HL-60 (cell line): ENCODE results near the gene EPSTI1.

Experiments used
- DNase-seq, 2 experiments: peaks; one replicate each; pipeline ENCODE4 v3.0.0-alpha.2; 2010 to 2020; ENCODE audit warnings: low read depth in 1 of 2, low spot score in 1 of 2
- H3K27ac ChIP-seq: fragments of 250-450 bp; sonication (Bioruptor Pico); replicated peaks from 2 replicates; pipeline ENCODE4 v1.5.1; 2020; ENCODE audit warnings: mild to moderate bottlenecking, moderate library complexity
- H3K27me3 ChIP-seq: fragments of 250-450 bp; sonication (Bioruptor Pico); 2 replicates; pipeline ENCODE4 v1.5.1; 2021; ENCODE audit warnings: mild to moderate bottlenecking, moderate library complexity; ENCODE audit not compliant: insufficient read depth, poor library complexity, severe bottlenecking
- H3K4me3 ChIP-seq: replicated peaks from 2 replicates; pipeline ENCODE4 v1.5.1; 2011; ENCODE audit warnings: mild to moderate bottlenecking, control low read depth, low read length; ENCODE audit not compliant: insufficient read depth
- GABPA ChIP-seq: IDR thresholded peaks from 2 replicates; pipeline ENCODE4 v1.6.1; 2012; ENCODE audit warnings: low read depth
- POLR2AphosphoS5 ChIP-seq: IDR thresholded peaks from 2 replicates; pipeline ENCODE4 v1.6.1; 2012; ENCODE audit warnings: low read depth
- SPI1 ChIP-seq: IDR thresholded peaks from 2 replicates; pipeline ENCODE4 v1.6.1; 2012; ENCODE audit warnings: low read depth, mild to moderate bottlenecking, borderline replicate concordance
- TF ChIP-seq, protein P1 (sequence below): IDR thresholded peaks from one replicate; pipeline ENCODE4 v1.5.1; 2011; ENCODE audit warnings: low read length, control low read depth, inconsistent platforms; ENCODE audit not compliant: insufficient read depth
- TF ChIP-seq, protein P2 (sequence below): IDR thresholded peaks from 2 replicates; pipeline ENCODE4 v1.6.1; 2012; ENCODE audit warnings: low read depth; ENCODE audit not compliant: insufficient replicate concordance

Gene EPSTI1

DNA sequence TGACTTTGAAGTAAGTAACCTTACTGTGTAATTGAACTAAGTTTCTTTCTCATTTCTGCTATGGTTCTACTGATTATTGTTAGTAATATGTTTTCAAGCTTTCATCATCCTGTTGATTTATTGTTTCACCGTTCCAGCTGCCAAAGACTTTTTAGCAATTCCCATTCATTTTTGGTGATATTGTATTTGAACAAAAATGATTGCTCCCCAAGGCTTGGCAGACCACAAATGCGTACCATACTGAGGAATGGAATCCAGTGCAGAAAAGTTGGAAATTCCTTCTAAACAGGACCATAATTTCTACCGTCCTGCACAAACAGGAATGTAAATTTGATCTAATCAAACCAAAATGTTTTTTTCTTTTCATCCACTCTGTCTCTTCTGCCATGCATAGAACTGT lies 10.7 kb downstream of the EPSTI1 start:
- no peak for DNase-seq
- Histone ChIP-seq H3K27me3 (no peaks in the 10 kb centered on the region), H3K4me3 (no peak overlapping the region), H3K27ac (no peak overlapping the region)
- TF ChIP-seq, protein P1, sequence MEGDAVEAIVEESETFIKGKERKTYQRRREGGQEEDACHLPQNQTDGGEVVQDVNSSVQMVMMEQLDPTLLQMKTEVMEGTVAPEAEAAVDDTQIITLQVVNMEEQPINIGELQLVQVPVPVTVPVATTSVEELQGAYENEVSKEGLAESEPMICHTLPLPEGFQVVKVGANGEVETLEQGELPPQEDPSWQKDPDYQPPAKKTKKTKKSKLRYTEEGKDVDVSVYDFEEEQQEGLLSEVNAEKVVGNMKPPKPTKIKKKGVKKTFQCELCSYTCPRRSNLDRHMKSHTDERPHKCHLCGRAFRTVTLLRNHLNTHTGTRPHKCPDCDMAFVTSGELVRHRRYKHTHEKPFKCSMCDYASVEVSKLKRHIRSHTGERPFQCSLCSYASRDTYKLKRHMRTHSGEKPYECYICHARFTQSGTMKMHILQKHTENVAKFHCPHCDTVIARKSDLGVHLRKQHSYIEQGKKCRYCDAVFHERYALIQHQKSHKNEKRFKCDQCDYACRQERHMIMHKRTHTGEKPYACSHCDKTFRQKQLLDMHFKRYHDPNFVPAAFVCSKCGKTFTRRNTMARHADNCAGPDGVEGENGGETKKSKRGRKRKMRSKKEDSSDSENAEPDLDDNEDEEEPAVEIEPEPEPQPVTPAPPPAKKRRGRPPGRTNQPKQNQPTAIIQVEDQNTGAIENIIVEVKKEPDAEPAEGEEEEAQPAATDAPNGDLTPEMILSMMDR = no peak
- no peak for TF ChIP-seq SPI1
- TF ChIP-seq, protein P2, sequence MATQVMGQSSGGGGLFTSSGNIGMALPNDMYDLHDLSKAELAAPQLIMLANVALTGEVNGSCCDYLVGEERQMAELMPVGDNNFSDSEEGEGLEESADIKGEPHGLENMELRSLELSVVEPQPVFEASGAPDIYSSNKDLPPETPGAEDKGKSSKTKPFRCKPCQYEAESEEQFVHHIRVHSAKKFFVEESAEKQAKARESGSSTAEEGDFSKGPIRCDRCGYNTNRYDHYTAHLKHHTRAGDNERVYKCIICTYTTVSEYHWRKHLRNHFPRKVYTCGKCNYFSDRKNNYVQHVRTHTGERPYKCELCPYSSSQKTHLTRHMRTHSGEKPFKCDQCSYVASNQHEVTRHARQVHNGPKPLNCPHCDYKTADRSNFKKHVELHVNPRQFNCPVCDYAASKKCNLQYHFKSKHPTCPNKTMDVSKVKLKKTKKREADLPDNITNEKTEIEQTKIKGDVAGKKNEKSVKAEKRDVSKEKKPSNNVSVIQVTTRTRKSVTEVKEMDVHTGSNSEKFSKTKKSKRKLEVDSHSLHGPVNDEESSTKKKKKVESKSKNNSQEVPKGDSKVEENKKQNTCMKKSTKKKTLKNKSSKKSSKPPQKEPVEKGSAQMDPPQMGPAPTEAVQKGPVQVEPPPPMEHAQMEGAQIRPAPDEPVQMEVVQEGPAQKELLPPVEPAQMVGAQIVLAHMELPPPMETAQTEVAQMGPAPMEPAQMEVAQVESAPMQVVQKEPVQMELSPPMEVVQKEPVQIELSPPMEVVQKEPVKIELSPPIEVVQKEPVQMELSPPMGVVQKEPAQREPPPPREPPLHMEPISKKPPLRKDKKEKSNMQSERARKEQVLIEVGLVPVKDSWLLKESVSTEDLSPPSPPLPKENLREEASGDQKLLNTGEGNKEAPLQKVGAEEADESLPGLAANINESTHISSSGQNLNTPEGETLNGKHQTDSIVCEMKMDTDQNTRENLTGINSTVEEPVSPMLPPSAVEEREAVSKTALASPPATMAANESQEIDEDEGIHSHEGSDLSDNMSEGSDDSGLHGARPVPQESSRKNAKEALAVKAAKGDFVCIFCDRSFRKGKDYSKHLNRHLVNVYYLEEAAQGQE = no peak
- no peak for TF ChIP-seq GABPA
- TF ChIP-seq POLR2AphosphoS5 = no peak

DNA sequence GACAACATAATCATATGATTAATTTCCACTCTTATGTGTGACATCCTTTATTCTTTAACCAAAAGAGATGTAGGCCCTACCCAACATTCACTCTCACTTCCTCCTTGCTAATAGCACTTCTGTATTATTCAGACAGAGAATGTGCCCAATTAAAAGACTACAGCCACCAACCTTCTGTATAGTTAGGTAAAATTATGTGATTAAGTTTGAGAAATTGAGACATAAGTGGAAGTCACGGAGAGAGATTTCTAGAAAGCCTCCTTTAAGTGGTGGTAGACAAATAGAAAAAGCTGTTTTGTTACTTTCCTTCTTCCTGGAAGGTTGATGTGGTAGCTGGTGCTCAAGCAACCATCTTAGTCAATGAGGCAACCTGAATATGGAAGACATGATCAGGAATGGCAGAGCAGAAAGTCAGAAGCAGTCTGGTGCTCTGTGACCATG lies 14.8 kb downstream of the EPSTI1 start:
- no peak overlapping the region for H3K27ac ChIP-seq
- no peaks in the 10 kb centered on the region for H3K27me3 ChIP-seq
- H3K4me3 ChIP-seq = no peak overlapping the region
- DNase-seq = no peak
- no peak for TF ChIP-seq GABPA
- TF ChIP-seq, protein P2 = no peak
- no peak for TF ChIP-seq SPI1
- TF ChIP-seq, protein P1 = no peak
- no peak for TF ChIP-seq POLR2AphosphoS5

DNA sequence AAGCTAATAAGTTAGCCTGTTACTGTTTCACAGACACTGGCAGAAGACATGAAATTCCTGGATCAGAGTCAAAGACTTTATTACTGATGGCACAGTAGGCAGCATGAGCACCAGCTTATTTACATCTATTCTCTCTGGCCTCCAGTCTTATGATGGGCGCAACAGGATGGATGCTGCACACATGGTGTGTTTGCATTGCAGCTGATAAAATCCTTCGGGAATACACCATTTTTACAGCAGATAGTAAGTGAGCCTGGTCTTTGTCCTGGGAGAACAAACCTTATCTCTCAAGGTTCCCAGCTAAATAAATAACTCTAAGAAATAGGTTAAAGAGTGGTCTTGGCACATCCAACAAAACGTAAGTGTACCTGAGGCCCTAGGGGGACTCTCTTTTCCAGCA lies 16.0 kb downstream of the EPSTI1 start:
- DNase-seq = no peak
- Histone ChIP-seq H3K27ac (no peak overlapping the region), H3K4me3 (no peak overlapping the region), H3K27me3 (no peaks in the 10 kb centered on the region)
- TF ChIP-seq, protein P1 = no peak

DNA sequence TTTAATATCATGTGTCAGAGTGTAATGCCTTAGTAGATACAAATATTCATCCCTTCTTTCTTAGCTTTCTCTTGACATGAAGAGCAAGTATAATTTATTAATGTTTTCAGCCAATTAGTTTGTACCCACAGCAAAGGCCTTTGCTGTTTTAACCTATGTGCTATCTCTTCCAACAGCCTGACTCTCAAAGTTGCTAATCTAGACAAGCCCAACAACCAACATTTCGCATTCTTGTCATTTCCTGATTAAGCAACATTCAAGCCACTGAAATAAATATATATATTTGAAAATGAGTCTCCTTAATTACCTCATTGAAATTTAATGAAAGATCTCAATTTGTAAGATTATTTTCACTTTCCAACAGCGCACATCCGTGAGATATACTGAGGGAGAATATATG lies 18.5 kb downstream of the EPSTI1 start:
- no peak for DNase-seq
- no peak for TF ChIP-seq POLR2AphosphoS5
- TF ChIP-seq, protein P1 = no peak
- TF ChIP-seq GABPA = no peak
- Histone ChIP-seq H3K27ac (no peak overlapping the region), H3K4me3 (no peak overlapping the region), H3K27me3 (no peaks in the 10 kb centered on the region)
